Osteoblast (primary cell): Measurements from ENCODE around the gene AUTS2. TPM values are rescaled to one million over a fixed set of nuclear protein-coding genes. Genes with fewer than 3 reads are reported as not detected.

Experiments used
- DNase-seq: peaks from one replicate; pipeline ENCODE4 v3.0.0; 2011; ENCODE audit warnings: low spot score, mixed read lengths; ENCODE audit not compliant: insufficient read length; ENCODE audit errors: missing footprints
- H2AFZ ChIP-seq: 2 replicates; pipeline ENCODE4 v1.6.0; 2011; ENCODE audit warnings: mild to moderate bottlenecking, low read length
- H3K27ac ChIP-seq: 2 replicates; pipeline ENCODE4 v1.5.1; 2011; ENCODE audit warnings: mild to moderate bottlenecking, low read depth, low read length, moderate library complexity
- H3K27me3 ChIP-seq: 2 replicates; pipeline ENCODE4 v1.6.0; 2012; ENCODE audit warnings: mild to moderate bottlenecking, control low read depth, inconsistent platforms, low read length, moderate library complexity; ENCODE audit not compliant: insufficient read depth
- H3K36me3 ChIP-seq: 2 replicates; pipeline ENCODE4 v1.5.1; 2011; ENCODE audit warnings: mild to moderate bottlenecking, low read length, control low read depth, moderate library complexity; ENCODE audit not compliant: insufficient read depth
- H3K4me1 ChIP-seq: 2 replicates; pipeline ENCODE4 v1.5.1; 2011; ENCODE audit warnings: mild to moderate bottlenecking, low read length, control low read depth, moderate library complexity; ENCODE audit not compliant: insufficient read depth
- H3K4me2 ChIP-seq: 2 replicates; pipeline ENCODE4 v1.6.0; 2011; ENCODE audit warnings: mild to moderate bottlenecking, low read length; ENCODE audit not compliant: insufficient read depth
- H3K4me3 ChIP-seq: fragments of 200-600 bp; sonication (generic); 3 replicates; pipeline ENCODE4 v1.5.1; 2012; ENCODE audit warnings: mild to moderate bottlenecking, low read length, inconsistent platforms; ENCODE audit not compliant: insufficient read depth
- H3K79me2 ChIP-seq: 2 replicates; pipeline ENCODE4 v1.6.0; 2012; ENCODE audit warnings: mild to moderate bottlenecking, low read length, control low read depth, inconsistent platforms; ENCODE audit not compliant: insufficient read depth
- H3K9me3 ChIP-seq: 2 replicates; pipeline ENCODE4 v1.5.1; 2011; ENCODE audit warnings: low read depth, low read length, control low read depth
- H4K20me1 ChIP-seq: 2 replicates; pipeline ENCODE4 v1.6.0; 2012; ENCODE audit warnings: mild to moderate bottlenecking, low read length, control low read depth; ENCODE audit not compliant: insufficient read depth
- CTCF ChIP-seq: IDR thresholded peaks from 2 replicates; pipeline ENCODE4 v1.5.1; 2011; ENCODE audit warnings: mild to moderate bottlenecking, low read depth, low read length, moderate library complexity; ENCODE audit errors: extremely low read depth
- total RNA-seq: library from RNA; depleted of rRNA; stranded (reverse); fragments of >200 nt; gene quantifications from 2 replicates; pipeline ENCODE4 v1.2.3, GENCODE V29; 2012

The AUTS2 gene
- total RNA-seq, 1 donor = 15.2 TPM

- Histone ChIP-seq H3K4me3 (no peak overlapping the region), H3K27ac (no peak overlapping the region), H3K4me2 (no peak overlapping the region), H3K4me1 (no peaks in the 10 kb centered on the region), H3K27me3 (no peaks in the 10 kb centered on the region), H3K36me3 (no peaks in the 10 kb centered on the region), H4K20me1 (peaks cover 4% of the 10 kb centered on the region), H3K79me2 (no peaks in the 10 kb centered on the region), H2AFZ (no peak overlapping the region), H3K9me3 (no peaks in the 10 kb centered on the region)
- TF ChIP-seq CTCF = no peak
- DNase-seq = no peak
Measured at GRCh38 chr7:69860486-69860885, 262.2 kb downstream of the AUTS2 start.

GRCh38 chr7:69860941-69861622, 262.8 kb downstream of the AUTS2 start:
- H3K9me3 ChIP-seq = no peaks in the 10 kb centered on the region
- no peak overlapping the region for H3K4me3 ChIP-seq
- no peak overlapping the region for H3K27ac ChIP-seq
- H3K4me1 ChIP-seq = no peaks in the 10 kb centered on the region
- no peak overlapping the region for H3K4me2 ChIP-seq
- no peaks in the 10 kb centered on the region for H3K36me3 ChIP-seq
- H3K27me3 ChIP-seq = no peaks in the 10 kb centered on the region
- H2AFZ ChIP-seq = no peak overlapping the region
- H3K79me2 ChIP-seq = no peaks in the 10 kb centered on the region
- no peak for TF ChIP-seq CTCF
- DNase-seq = no peak
- peaks cover 4% of the 10 kb centered on the region for H4K20me1 ChIP-seq

GRCh38 chr7:69862413-69863064, 264.3 kb downstream of the AUTS2 start:
- no peak for DNase-seq
- no peaks in the 10 kb centered on the region for H3K79me2 ChIP-seq
- no peak overlapping the region for H3K27ac ChIP-seq
- H3K36me3 ChIP-seq = no peaks in the 10 kb centered on the region
- H2AFZ ChIP-seq = no peak overlapping the region
- no peak overlapping the region for H3K4me2 ChIP-seq
- no peak overlapping the region for H3K4me3 ChIP-seq
- no peak for TF ChIP-seq CTCF
- no peaks in the 10 kb centered on the region for H3K4me1 ChIP-seq
- H4K20me1 ChIP-seq = peaks cover 6% of the 10 kb centered on the region
- no peaks in the 10 kb centered on the region for H3K9me3 ChIP-seq
- no peaks in the 10 kb centered on the region for H3K27me3 ChIP-seq

GRCh38 chr7:69864274-69864673, 266.0 kb downstream of the AUTS2 start:
- no peak for TF ChIP-seq CTCF
- peak; percentile 50 for DNase-seq

More at GRCh38 chr7:69864274-69864673, 266.0 kb downstream of the AUTS2 start:
- H2AFZ ChIP-seq = no peak overlapping the region
- no peaks in the 10 kb centered on the region for H3K9me3 ChIP-seq
- no peaks in the 10 kb centered on the region for H3K27me3 ChIP-seq
- no peak overlapping the region for H3K4me3 ChIP-seq
- H3K79me2 ChIP-seq = no peaks in the 10 kb centered on the region
- peaks cover 4% of the 10 kb centered on the region for H4K20me1 ChIP-seq
- H3K36me3 ChIP-seq = no peaks in the 10 kb centered on the region
- no peaks in the 10 kb centered on the region for H3K4me1 ChIP-seq
- H3K4me2 ChIP-seq = no peak overlapping the region
- no peak overlapping the region for H3K27ac ChIP-seq
